Activated CD4-positive, alpha-beta memory T cell treated with anti-CD3 and anti-CD28 coated beads, Interleukin-2, amount 10 ng/mL, durations not matched to agents 7 days and 5 days (primary cell): ENCODE measurements around the gene WFDC6. TPM values are rescaled to one million over a fixed set of nuclear protein-coding genes. Genes with fewer than 3 reads are reported as not detected.

Source experiments
- CTCF ChIA-PET: fragments of 350-600 bp; sonication (Branson Sonifier 250); formaldehyde crosslinking; loops from one replicate; lab custom pipeline; 2021; ENCODE audit warnings: antibody characterized with exemption, inconsistent platforms; lab: Charles Lee
- POLR2A ChIA-PET: fragments of 350-600 bp; sonication (Branson Sonifier 250); formaldehyde crosslinking; loops from one replicate; lab custom pipeline; 2021; ENCODE audit warnings: antibody characterized with exemption; lab: Charles Lee
- DNase-seq: peaks from one replicate; pipeline ENCODE4 v3.0.0-alpha.2; 2020
- H3K27ac Mint-ChIP-seq: one replicate; pipeline ENCODE4 v1.8.0; 2021; ENCODE audit warnings: mild to moderate bottlenecking, mixed read lengths
- H3K27me3 Mint-ChIP-seq: one replicate; pipeline ENCODE4 v1.8.0; 2021; ENCODE audit warnings: mixed read lengths
- H3K36me3 Mint-ChIP-seq: one replicate; pipeline ENCODE4 v1.8.0; 2021; ENCODE audit warnings: low read depth, mixed read lengths
- H3K4me1 Mint-ChIP-seq: one replicate; pipeline ENCODE4 v1.8.0; 2021; ENCODE audit warnings: mixed read lengths
- H3K4me3 Mint-ChIP-seq: one replicate; pipeline ENCODE4 v1.8.0; 2021; ENCODE audit warnings: mild to moderate bottlenecking, mixed read lengths
- H3K9me3 Mint-ChIP-seq: one replicate; pipeline ENCODE4 v1.8.0; 2021; ENCODE audit warnings: mixed read lengths
- total RNA-seq, 2 experiments: library from RNA; stranded (reverse); gene quantifications; one replicate each; pipeline ENCODE4 v1.2.3, GENCODE V29; 2021

Gene WFDC6
- total RNA-seq, 2 experiments from 2014 or later = not detected

DNA sequence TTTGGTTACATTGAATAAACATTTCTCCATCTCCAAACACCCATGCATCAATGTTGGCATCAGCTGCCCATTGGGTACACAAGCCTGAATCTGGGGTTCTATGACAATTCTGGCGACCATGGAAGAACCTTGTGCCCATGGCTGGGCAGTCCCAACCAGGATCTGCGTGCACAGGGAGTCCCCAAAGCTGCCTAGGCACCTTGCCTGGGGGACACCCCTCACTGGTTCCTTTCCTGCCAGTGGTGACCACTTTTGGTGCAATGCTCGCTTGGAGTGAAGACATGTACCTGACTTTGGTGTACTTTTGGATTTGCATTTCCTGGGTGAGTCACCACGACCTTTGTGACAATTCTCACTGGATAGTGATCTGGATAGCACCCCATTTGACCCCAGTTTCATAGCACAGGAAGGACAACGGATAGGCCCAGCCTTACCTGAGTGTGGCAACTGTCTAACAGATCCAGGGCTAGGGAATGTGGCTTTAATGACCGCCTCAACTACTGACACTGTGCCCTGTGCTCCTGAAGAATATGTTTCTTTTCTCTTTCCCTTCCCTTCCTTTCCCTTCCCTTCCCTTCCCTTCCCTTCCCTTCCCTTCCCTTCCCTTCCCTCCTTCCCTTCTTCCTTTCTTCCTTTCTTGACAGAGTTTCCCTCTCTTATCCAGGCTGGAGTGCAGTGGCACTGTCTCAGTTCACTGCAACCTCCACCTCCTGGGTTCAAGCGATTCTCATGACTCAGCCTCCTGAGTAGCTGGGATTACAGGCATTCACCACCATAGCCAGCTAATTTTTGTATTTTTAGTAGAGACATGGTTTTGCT lies 31.0 kb downstream of the WFDC6 start:
- no peaks in the 10 kb centered on the region for H3K36me3 Mint-ChIP-seq
- ChIA-PET CTCF (no interaction called here), POLR2A (no interaction called here)
- H3K27me3 Mint-ChIP-seq = peaks cover 47% of the 10 kb centered on the region
- no peak overlapping the region for H3K4me3 Mint-ChIP-seq
- H3K27ac Mint-ChIP-seq = no peak overlapping the region
- peaks cover 14% of the 10 kb centered on the region for H3K4me1 Mint-ChIP-seq
- DNase-seq = no peak
- no peaks in the 10 kb centered on the region for H3K9me3 Mint-ChIP-seq

DNA sequence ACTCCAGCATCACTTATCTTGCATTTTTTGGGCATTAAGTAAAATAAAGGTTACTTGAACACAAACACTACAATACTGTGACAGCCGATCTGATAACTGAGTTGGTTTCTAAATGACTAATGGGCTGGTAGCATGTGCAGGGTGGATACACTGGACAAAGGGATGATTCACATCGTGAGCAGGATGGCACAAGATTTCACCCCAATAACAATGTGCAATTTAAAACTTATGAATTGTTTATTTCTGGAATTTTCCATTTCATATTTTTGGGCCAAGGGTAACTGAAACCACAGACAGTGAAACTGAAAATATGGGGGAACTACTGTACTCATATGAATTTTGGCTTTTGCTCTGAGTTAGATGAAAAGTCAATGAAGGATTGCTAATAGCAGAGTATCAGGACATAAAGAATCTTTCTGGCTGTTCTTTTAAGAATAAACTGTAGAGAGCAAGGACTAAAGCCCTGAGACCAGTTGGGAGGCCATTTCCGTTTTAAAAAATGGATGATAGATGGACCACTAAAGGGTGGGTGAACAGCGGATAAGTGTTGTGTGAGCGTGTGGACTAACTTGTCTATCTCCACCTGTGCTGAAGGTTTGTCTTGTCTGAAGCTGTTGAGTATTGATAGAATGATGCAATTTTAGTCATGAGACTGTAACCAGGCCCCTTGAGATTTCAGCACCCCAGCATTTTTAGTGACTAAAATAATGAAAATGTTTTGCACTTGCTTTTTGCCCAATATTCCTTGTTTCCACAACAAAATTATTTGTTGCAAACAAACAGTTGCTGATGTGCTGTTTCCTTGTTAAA lies 32.1 kb downstream of the WFDC6 start:
- no peak for DNase-seq
- H3K27ac Mint-ChIP-seq = no peak overlapping the region
- peaks cover 14% of the 10 kb centered on the region for H3K4me1 Mint-ChIP-seq
- no peak overlapping the region for H3K4me3 Mint-ChIP-seq
- ChIA-PET POLR2A (no interaction called here), CTCF (no interaction called here)
- no peaks in the 10 kb centered on the region for H3K36me3 Mint-ChIP-seq
- no peaks in the 10 kb centered on the region for H3K9me3 Mint-ChIP-seq
- H3K27me3 Mint-ChIP-seq = peaks cover 47% of the 10 kb centered on the region

DNA sequence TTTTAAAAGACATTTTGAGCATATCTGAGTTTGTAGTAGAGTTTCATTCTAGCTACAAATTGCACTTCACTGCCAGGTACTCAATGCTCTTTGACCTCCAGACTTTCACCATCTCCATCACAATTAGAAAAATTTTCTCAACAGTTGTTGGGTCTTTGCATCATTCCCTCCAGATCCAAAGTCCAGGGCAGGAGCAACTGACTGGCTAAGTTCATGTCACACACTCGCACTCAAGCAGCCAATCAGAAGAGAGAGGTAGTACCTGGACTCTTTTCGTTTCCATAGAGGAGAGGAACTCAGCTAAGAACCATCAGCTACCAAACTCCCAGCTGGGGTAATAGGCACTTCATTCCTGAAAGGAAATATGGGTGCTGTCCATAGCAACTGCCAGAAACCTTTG lies 32.9 kb downstream of the WFDC6 start:
- Mint-ChIP-seq H3K27me3 (peaks cover 52% of the 10 kb centered on the region), H3K4me1 (peaks cover 14% of the 10 kb centered on the region), H3K9me3 (no peaks in the 10 kb centered on the region), H3K36me3 (no peaks in the 10 kb centered on the region), H3K27ac (no peak overlapping the region), H3K4me3 (no peak overlapping the region)
- ChIA-PET CTCF (no interaction called here), POLR2A (no interaction called here)
- DNase-seq = no peak

DNA sequence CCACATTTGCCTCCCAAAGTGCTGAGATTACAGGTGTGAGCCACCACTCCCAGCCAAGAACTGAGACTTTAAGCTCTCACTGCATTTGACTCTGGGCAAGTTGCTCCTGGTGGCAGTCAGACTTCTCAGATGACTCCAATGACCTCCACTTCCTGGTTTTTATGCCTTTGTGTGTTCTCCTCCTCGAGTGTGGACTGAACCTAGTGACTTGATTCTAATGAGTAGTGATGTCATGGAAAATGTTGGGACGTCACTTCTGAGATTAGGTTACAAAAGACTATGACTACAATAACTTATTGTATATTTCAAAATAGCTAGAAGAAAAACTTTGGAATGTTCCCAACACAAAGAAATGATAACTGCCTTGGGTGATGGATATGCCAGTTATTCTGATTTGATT lies 35.9 kb downstream of the WFDC6 start:
- Mint-ChIP-seq H3K36me3 (no peaks in the 10 kb centered on the region), H3K27ac (no peak overlapping the region), H3K9me3 (no peaks in the 10 kb centered on the region), H3K4me3 (no peak overlapping the region), H3K27me3 (peaks cover 56% of the 10 kb centered on the region), H3K4me1 (peaks cover 14% of the 10 kb centered on the region)
- ChIA-PET POLR2A (no interaction called here), CTCF (no interaction called here)
- no peak for DNase-seq

DNA sequence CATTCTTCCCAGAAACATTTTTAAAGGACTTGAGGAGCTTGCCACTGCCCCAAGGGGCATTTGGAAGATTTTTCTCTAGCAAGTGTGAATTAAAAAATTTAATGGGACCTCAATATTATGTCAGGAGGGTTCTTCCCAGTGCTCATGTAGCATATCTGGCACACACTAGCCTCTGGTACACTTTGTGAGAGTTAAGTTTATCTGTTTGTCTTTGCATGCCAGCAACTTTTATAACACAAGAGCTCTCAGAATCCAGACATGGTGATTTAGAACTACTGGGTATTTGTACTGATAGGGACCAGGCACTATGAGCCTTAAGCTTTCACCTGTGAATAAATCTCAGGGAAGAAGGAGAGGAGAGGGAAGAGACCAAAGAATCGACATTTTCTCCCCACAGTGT lies 36.7 kb downstream of the WFDC6 start:
- no peak for DNase-seq
- Mint-ChIP-seq H3K36me3 (no peaks in the 10 kb centered on the region), H3K27me3 (peaks cover 49% of the 10 kb centered on the region), H3K27ac (no peak overlapping the region), H3K9me3 (no peaks in the 10 kb centered on the region), H3K4me1 (peaks cover 9% of the 10 kb centered on the region), H3K4me3 (no peak overlapping the region)
- ChIA-PET POLR2A (no interaction called here), CTCF (interaction anchor here (0.7 kb wide), 1 partner anchor 67 kb away, joined by 3 read pairs; no protein-coding TSS in a partner anchor)

DNA sequence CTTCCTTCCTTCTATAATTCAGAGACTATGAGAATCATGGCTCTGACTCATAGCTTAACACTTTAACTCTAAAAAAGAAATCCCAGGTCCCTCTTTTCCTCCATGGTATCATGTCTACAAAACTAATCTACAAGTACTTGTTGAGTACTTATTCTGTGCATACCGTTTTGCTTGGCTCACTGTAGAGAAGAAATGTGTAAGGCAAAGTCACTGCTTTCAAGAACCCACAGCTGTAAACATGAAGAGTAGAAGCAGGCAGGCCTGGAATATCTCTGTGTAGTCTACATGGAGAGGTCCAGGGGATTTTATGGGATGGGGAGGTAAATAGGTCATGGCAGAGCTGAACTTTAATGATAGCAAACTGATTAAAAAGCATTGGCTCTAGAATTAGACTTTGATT lies 37.7 kb downstream of the WFDC6 start:
- no peaks in the 10 kb centered on the region for H3K9me3 Mint-ChIP-seq
- POLR2A ChIA-PET = no interaction called here
- peaks cover 47% of the 10 kb centered on the region for H3K27me3 Mint-ChIP-seq
- peaks cover 1% of the 10 kb centered on the region for H3K4me1 Mint-ChIP-seq
- no peak overlapping the region for H3K4me3 Mint-ChIP-seq
- H3K27ac Mint-ChIP-seq = no peak overlapping the region
- CTCF ChIA-PET = no interaction called here
- no peaks in the 10 kb centered on the region for H3K36me3 Mint-ChIP-seq
- DNase-seq = no peak

DNA sequence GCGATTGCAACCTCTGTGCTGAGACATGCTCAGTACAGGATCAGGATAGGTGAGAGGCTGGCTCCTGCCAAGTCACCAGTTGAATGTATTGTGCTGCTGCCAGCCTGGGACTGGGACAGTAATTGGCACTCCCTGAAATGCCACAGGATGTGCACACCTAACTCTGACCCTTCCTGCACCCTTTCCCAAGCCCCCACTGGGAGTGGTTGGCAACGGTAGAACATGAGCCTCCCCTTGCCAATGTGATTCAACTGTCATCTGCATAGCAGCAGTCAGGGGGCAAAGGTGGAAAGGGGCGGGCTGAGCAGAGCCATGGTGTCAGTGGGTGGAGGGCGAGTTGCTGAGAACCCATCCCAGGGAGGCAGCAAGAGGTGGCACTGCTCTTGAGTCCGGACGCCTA lies 39.3 kb downstream of the WFDC6 start:
- CTCF ChIA-PET = interaction anchor here (0.6 kb wide), 1 partner anchor 14 kb away, joined by 3 read pairs; no protein-coding TSS in a partner anchor
- Mint-ChIP-seq H3K36me3 (no peaks in the 10 kb centered on the region), H3K4me1 (no peaks in the 10 kb centered on the region), H3K27me3 (peaks cover 47% of the 10 kb centered on the region), H3K27ac (no peak overlapping the region), H3K9me3 (no peaks in the 10 kb centered on the region), H3K4me3 (no peak overlapping the region)
- POLR2A ChIA-PET = no interaction called here
- no peak for DNase-seq

DNA sequence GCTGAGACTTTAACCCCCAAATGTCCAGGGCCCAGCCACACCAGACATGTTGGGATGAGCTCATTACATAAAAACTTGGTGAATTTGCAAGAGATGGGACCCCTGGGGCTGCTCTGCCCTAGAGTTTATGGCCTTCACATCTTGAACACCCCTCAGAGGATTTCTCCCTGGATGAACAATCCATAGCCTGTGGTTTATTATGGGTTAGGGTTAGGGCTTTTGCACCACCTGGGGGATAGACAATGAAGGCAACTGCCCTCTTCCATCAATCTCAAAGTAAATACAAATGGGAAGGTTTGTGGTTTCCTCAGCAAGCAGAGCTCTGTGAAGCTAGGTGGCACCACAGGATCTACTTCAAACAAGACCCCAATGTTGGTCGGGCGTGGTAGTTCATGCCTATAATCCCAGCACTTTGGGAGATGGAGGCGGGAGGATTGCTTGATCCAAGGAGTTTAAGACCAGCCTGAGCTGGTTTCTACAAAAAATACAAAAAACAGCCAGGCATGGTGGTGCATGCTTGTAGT lies 41.2 kb downstream of the WFDC6 start:
- DNase-seq = no peak
- H3K36me3 Mint-ChIP-seq = no peaks in the 10 kb centered on the region
- no peak overlapping the region for H3K4me3 Mint-ChIP-seq
- POLR2A ChIA-PET = no interaction called here
- H3K4me1 Mint-ChIP-seq = no peaks in the 10 kb centered on the region
- peaks cover 40% of the 10 kb centered on the region for H3K27me3 Mint-ChIP-seq
- H3K9me3 Mint-ChIP-seq = no peaks in the 10 kb centered on the region
- no peak overlapping the region for H3K27ac Mint-ChIP-seq
- CTCF ChIA-PET = interaction anchor here (0.6 kb wide), 1 partner anchor 185 kb away, joined by 4 read pairs; no protein-coding TSS in a partner anchor

DNA sequence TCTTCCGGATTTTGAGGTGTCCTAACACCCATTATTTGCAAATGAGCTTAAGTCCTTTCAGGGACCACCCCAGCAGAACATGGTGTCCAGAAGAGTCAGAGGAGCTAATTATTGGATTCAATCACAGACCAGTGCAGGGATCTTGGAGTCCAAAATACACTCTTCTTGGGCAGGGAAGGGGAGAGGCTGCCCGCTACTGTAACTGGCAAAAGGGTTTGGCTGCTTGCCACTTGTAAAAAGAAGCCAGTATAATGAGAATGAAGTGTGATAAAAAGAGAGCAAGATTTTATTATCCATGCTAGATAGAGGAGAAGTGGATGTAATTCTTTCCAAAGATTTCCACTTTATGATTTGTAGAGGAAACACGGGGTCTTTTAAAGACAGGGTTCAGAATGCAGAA lies 43.1 kb downstream of the WFDC6 start:
- Mint-ChIP-seq H3K9me3 (no peaks in the 10 kb centered on the region), H3K27me3 (peaks cover 34% of the 10 kb centered on the region), H3K4me3 (no peak overlapping the region), H3K4me1 (no peaks in the 10 kb centered on the region), H3K36me3 (no peaks in the 10 kb centered on the region), H3K27ac (no peak overlapping the region)
- ChIA-PET CTCF (interaction anchor here (1.0 kb wide), 1 partner anchor 177 kb away, joined by 3 read pairs; no protein-coding TSS in a partner anchor), POLR2A (no interaction called here)
- DNase-seq = no peak

DNA sequence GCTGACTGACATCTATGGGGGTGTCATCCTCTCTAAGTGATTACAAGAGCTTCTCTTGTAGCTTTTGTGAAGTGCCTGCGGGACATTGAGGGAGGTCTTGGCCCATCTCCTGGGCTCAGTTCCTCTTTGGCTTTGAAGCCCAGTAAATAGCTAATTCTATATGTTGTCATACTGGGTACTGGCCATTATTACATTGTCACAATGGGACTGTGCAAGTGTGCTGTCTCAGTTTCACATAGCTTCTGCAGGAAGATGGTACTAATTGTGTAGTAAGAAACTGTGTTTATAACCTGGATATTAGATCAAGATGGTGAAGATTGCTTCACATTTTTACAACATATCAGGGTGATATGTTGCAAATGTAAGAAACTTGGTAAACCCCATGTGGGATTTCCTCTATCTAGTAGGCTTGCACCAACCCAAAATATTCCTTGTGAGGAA lies 43.8 kb downstream of the WFDC6 start:
- no peaks in the 10 kb centered on the region for H3K9me3 Mint-ChIP-seq
- peaks cover 31% of the 10 kb centered on the region for H3K27me3 Mint-ChIP-seq
- no peaks in the 10 kb centered on the region for H3K36me3 Mint-ChIP-seq
- no peak overlapping the region for H3K4me3 Mint-ChIP-seq
- no peak overlapping the region for H3K27ac Mint-ChIP-seq
- no peaks in the 10 kb centered on the region for H3K4me1 Mint-ChIP-seq
- ChIA-PET CTCF (no interaction called here), POLR2A (no interaction called here)
- no peak for DNase-seq

DNA sequence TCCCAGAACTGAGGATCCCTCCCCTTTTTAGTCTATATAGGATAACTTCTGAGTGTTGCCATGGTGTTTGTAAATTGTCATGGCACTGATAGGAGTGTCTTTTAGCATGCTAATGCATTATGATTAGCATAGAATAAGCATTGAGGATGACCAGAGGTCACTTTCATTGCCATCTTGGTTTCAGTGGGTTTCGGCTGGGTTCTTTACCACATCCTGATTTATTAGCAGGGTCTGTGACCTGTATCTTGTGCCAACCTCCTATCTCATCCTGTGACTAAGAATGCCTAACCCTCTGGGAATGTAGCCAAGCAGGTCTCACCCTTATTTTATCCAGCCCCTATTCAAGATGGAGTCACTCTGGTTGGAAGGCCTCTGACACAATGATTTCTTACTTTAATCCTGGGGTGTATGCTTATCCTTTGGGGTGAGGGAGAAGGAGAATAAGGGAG lies 50.2 kb downstream of the WFDC6 start:
- DNase-seq = no peak
- Mint-ChIP-seq H3K4me1 (no peaks in the 10 kb centered on the region), H3K36me3 (no peaks in the 10 kb centered on the region), H3K27me3 (peaks cover 29% of the 10 kb centered on the region), H3K4me3 (no peak overlapping the region), H3K9me3 (no peaks in the 10 kb centered on the region), H3K27ac (no peak overlapping the region)
- ChIA-PET CTCF (no interaction called here), POLR2A (no interaction called here)

DNA sequence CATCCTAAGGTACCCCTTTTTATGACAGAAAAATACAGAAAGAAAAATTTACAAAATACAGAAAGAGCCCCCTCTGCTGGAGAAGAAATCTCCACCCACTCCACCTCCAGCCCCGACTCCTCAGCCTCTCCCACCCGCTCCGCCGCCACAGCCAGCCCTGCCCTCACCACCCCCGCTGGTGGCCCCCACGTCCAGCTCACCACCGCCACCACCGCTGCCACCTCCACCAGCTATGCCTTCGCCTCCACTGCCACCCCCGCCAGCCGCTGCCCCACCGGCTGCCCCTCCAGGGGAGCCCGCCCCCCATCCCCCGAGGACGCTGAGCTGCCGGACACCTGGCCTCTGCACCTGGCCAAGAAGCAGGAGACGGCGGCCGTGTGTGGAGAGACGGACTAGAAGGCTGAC lies 52.0 kb downstream of the WFDC6 start:
- ChIA-PET POLR2A (no interaction called here), CTCF (no interaction called here)
- Mint-ChIP-seq H3K4me3 (no peak overlapping the region), H3K4me1 (no peaks in the 10 kb centered on the region), H3K9me3 (no peaks in the 10 kb centered on the region), H3K27me3 (peaks cover 32% of the 10 kb centered on the region), H3K27ac (no peak overlapping the region), H3K36me3 (no peaks in the 10 kb centered on the region)
- DNase-seq = no peak

DNA sequence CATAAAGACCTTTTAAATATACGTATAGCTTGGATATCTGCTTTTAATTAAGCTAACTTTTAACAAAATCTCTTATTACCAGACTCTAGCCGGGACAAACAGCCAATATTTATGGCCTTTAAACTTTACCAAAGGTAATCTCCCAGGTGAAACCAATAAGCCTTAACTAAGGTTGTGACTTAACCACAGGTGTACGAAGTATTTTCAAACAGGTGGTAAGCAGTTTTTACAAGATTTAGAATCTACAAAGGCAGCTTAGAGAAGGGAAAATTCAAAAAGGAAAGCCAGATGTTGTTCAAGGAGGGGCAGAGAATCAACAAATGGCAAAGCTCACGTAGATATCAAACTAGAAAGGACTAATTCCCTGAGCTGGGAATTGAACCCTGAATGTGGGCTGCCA lies 53.9 kb downstream of the WFDC6 start:
- Mint-ChIP-seq H3K27ac (no peak overlapping the region), H3K9me3 (no peaks in the 10 kb centered on the region), H3K4me3 (no peak overlapping the region), H3K4me1 (no peaks in the 10 kb centered on the region), H3K36me3 (no peaks in the 10 kb centered on the region), H3K27me3 (peaks cover 38% of the 10 kb centered on the region)
- CTCF ChIA-PET = interaction anchor here (0.8 to 0.9 kb wide), 2 partner anchors 14 to 36 kb away, joined by 3 read pairs; no protein-coding TSS in a partner anchor
- POLR2A ChIA-PET = no interaction called here
- no peak for DNase-seq
